NCI-H774 (cell line): Measurements from ENCODE around the gene DDT.
A peak's percentile ranks its signal among the peaks of the same experiment; 100 is the strongest.
"Not testable (repeated sequence)": the region's sequence is repeated elsewhere in the genome, so short reads cannot be mapped to it uniquely, and the experiment has no call there.

Experiments
- DNase-seq: peaks from one replicate; lab custom pipeline; 2025; lab: John Stamatoyannopoulos, UW

Gene DDT

GRCh38 chr22:23989583-23990244, 15.5 kb upstream of the DDT start:
- not testable (repeated sequence) for DNase-seq

GRCh38 chr22:23986538-23987178, 12.4 kb upstream of the DDT start:
- not testable (repeated sequence) for DNase-seq

GRCh38 chr22:23986089-23986488, 11.8 kb upstream of the DDT start:
- DNase-seq = not testable (repeated sequence)

GRCh38 chr22:23984430-23984829, 10.2 kb upstream of the DDT start:
- DNase-seq = no peak

GRCh38 chr22:23980567-23980966, 6.3 kb upstream of the DDT start:
- not testable (repeated sequence) for DNase-seq

- not testable (repeated sequence) for DNase-seq
Observed at GRCh38 chr22:23979557-23980240, 5.5 kb upstream of the DDT start, which contains the start of gene GSTT2. Gene GSTT2 (plus strand): TSS chr22:23980134.

- DNase-seq = not testable (repeated sequence)
Observed at GRCh38 chr22:23977304-23977703, 3.1 kb upstream of the DDT start.

- DNase-seq = not testable (repeated sequence)
Observed at GRCh38 chr22:23974836-23975352, 653 bp upstream of the DDT start.

- DNase-seq = not testable (repeated sequence)
Observed at GRCh38 chr22:23971927-23972326, 2.3 kb downstream of the DDT start.

GRCh38 chr22:23970816-23971486, 3.3 kb downstream of the DDT start:
- DNase-seq = no peak

GRCh38 chr22:23970201-23970641, 4.0 kb downstream of the DDT start:
- no peak for DNase-seq

GRCh38 chr22:23969071-23969470, 5.2 kb downstream of the DDT start:
- no peak for DNase-seq

- DNase-seq = not testable (repeated sequence)
Observed at GRCh38 chr22:23966568-23966967, 7.7 kb downstream of the DDT start, which contains the start of gene DDTL. Gene DDTL (plus strand): TSS chr22:23966888. CDS start chr22:23966915, 27 bp downstream.

GRCh38 chr22:23966094-23966493, 8.1 kb downstream of the DDT start:
- not testable (repeated sequence) for DNase-seq

GRCh38 chr22:23961084-23961771, 13.0 kb downstream of the DDT start, which contains the start of gene GSTT2B:
Gene GSTT2B (minus strand): TSS chr22:23961195. CDS start chr22:23961131, 64 bp downstream.
- DNase-seq = not testable (repeated sequence)

GRCh38 chr22:23956301-23956900, 17.8 kb downstream of the DDT start:
- peak; percentile 70 for DNase-seq

- not testable (repeated sequence) for DNase-seq
Observed at GRCh38 chr22:23955886-23956285, 18.4 kb downstream of the DDT start.

GRCh38 chr22:23954991-23955305, 19.3 kb downstream of the DDT start:
- not testable (repeated sequence) for DNase-seq

- not testable (repeated sequence) for DNase-seq
Observed at GRCh38 chr22:23954193-23954990, 19.8 kb downstream of the DDT start.

GRCh38 chr22:23953485-23953884, 20.8 kb downstream of the DDT start:
- DNase-seq = not testable (repeated sequence)
